Duodenal mucosa (tissue), 2 donors: Measurements from ENCODE around the gene TIGAR.

Experiments used
- H3K27ac ChIP-seq: one replicate; pipeline ENCODE4 v1.7.0; 2013; ENCODE audit warnings: low read depth, low read length
- H3K27me3 ChIP-seq, 2 donors: one replicate each; pipeline ENCODE4 v1.7.0; 2013; ENCODE audit warnings: low read length in 2 of 2, control low read depth in 1 of 2; ENCODE audit not compliant: insufficient read depth in 2 of 2, control insufficient read depth in 1 of 2
- H3K36me3 ChIP-seq, 2 donors: one replicate each; pipeline ENCODE4 v1.7.0; 2013; ENCODE audit warnings: low read length in 2 of 2, control low read depth in 1 of 2; ENCODE audit not compliant: insufficient read depth in 2 of 2, control insufficient read depth in 1 of 2
- H3K4me1 ChIP-seq, 2 donors: one replicate each; pipeline ENCODE4 v1.7.0; 2013; ENCODE audit warnings: low read length in 2 of 2, control low read depth in 1 of 2; ENCODE audit not compliant: insufficient read depth in 2 of 2, control insufficient read depth in 1 of 2
- H3K4me3 ChIP-seq, 2 donors: one replicate each; pipeline ENCODE4 v1.7.0; 2013; ENCODE audit warnings: low read length in 2 of 2, low read depth in 1 of 2
- H3K9ac ChIP-seq, 2 donors: one replicate each; pipeline ENCODE4 v1.7.0; 2013; ENCODE audit warnings: low read length in 2 of 2, low read depth in 1 of 2
- H3K9me3 ChIP-seq, 2 donors: one replicate each; pipeline ENCODE4 v1.7.0; 2013; ENCODE audit warnings: low read length in 2 of 2, control low read depth in 1 of 2; ENCODE audit not compliant: control insufficient read depth in 1 of 2

The TIGAR gene

DNA sequence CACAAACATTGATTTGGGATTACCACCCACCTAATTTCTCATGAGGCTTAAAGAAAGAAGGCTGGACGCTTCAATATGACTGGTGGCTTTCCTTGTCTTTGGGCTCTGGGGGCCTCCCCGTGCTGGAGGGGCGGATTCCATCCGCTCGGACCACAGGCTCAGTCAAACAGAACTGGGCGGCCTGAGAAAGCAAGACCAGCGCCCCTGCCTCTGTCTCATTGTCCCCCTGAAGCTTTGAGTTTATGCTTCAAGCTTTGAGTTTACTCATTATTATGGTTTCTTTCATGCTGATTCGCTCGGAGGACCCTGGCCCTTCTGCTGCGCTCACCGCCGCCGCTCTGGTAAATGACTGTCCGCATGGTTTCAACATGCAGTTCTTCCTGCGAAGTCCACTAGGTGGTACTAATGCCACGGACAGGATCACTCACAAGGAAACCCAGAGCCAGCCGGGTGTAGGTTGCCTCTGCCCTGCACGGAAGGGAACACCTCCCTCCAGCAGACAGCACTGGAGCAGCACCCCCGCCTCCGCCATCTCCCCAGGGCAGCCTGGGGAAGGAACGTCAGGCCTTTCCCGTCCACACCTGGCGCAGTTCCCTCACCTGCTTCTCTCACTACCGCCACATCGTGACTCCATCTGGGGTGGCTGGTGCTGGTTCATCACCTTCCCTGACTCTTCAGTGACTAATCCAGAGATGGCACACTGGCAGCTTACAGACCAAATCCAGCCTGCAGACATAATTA is 13.2 kb upstream of the TIGAR start:
- no peaks in the 10 kb centered on the region for H3K9me3 ChIP-seq
- peaks cover 11 to 22% of the 10 kb centered on the region in 2 donors for H3K4me1 ChIP-seq
- no peaks in the 10 kb centered on the region for H3K27me3 ChIP-seq
- H3K9ac ChIP-seq: peak overlapping the region in 1 of 2 donors; percentile 51
- peak overlapping the region in 1 of 2 donors; percentile 4 for H3K4me3 ChIP-seq
- H3K36me3 ChIP-seq: peaks cover 16 to 34% of the 10 kb centered on the region in 2 donors
- H3K27ac ChIP-seq: no peak overlapping the region

DNA sequence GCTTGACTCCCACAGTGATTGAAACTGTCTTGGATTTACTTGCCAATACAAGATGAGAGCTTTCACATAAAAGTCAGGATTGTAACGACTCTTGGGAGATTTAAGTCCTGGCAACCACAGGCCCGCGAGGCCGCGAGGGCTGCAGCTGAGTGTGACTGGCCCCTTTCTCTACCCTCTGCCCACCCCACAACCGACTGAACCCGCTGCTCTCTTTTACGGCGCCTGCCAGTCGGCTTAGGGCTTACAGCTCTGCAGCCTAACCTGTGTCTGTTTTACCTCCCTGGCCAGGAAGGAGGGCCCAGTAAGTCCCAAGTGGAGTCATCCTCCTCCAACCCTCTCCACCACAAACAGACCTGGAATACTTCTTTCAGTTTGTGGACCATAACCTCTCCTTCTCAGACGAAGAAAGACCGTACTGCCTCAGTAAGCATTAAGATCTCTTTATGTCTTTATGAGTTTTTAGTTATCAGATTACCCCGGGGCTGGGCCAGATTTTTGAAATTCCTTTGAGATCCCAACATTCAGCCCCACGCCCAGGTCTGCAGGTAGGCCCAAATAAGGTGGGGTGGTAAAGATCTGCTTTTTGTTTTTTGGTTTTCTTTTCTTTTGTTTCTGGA is 12.6 kb upstream of the TIGAR start:
- Histone ChIP-seq H3K27ac (no peak overlapping the region), H3K27me3 (no peaks in the 10 kb centered on the region), H3K4me3 (no peak overlapping the region), H3K4me1 (peaks cover 11 to 17% of the 10 kb centered on the region in 2 donors), H3K36me3 (peaks cover 16 to 29% of the 10 kb centered on the region in 2 donors), H3K9me3 (no peaks in the 10 kb centered on the region), H3K9ac (peak overlapping the region in 1 of 2 donors; percentile 51)

DNA sequence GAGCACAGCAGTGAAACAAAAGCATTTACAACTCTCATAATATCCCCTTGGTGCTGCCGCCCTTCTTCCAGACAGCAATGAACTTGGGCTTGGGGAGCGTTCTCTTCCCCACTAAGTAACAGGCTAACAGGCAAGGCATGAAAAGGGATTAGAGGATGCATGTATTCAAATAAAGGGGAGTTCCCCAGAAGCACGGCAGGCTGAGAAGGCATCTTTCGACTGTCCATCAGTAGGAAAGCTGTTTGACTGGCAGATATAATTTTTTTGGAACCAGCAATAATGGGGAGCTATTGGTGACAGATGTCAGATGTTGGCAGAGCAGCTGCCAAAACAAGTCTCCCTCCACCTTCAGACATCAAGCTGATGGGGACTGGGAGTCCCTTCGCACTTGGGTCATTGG is 9.2 kb upstream of the TIGAR start:
- H3K27ac ChIP-seq: no peak overlapping the region
- H3K9ac ChIP-seq: no peak overlapping the region
- no peaks in the 10 kb centered on the region for H3K27me3 ChIP-seq
- H3K9me3 ChIP-seq: no peaks in the 10 kb centered on the region
- peaks cover 11 to 16% of the 10 kb centered on the region in 2 donors for H3K4me1 ChIP-seq
- peaks cover 3 to 4% of the 10 kb centered on the region in 2 donors for H3K36me3 ChIP-seq
- no peak overlapping the region for H3K4me3 ChIP-seq

DNA sequence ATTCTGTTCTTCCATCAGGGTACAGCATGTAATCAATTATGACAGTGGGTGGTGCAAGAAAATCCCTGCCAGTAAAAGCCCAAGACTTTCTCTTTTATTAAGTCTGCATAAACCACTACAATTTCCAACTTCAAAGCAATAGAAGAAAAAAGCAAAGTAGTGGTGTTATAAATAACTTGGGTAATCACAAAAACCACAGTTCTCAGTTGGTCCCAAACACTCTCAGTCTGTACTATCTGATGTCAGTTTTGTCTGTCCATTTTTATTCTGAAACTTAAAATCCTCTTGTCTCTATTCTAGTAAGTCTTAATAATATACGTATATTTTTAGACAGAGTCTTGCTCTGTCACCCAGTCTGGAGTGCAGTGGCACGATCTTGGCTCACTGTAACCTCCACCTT is 8.8 kb upstream of the TIGAR start:
- peaks cover 3 to 4% of the 10 kb centered on the region in 2 donors for H3K36me3 ChIP-seq
- no peak overlapping the region for H3K4me3 ChIP-seq
- no peaks in the 10 kb centered on the region for H3K27me3 ChIP-seq
- H3K9ac ChIP-seq: no peak overlapping the region
- H3K4me1 ChIP-seq: peaks cover 11 to 12% of the 10 kb centered on the region in 2 donors
- no peaks in the 10 kb centered on the region for H3K9me3 ChIP-seq
- H3K27ac ChIP-seq: no peak overlapping the region

DNA sequence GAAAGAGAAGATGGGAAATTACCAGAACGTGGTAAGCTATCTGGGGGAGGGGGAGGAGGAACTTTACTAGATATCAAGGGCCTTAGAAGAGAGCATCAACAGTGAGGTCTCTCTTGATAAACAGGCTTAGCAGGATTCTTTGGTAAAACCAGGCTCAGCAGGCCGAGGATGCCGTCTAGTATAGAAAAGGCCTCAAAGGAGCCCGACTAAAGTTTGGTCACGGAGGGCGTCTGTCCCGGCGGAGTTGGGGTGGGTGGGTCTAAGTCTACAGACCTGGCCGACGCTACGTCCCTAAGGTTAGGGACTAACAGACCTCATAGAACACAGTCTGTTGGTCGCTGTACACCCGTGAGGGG is 538 bp upstream of the TIGAR start:
- Histone ChIP-seq H3K27me3 (no peaks in the 10 kb centered on the region), H3K9ac (peak overlapping the region; percentile 55 to 64), H3K9me3 (no peaks in the 10 kb centered on the region), H3K4me3 (peak overlapping the region; percentile 80 to 94), H3K27ac (peak overlapping the region; percentile 64), H3K4me1 (peaks cover 8 to 15% of the 10 kb centered on the region in 2 donors), H3K36me3 (peaks cover 0 to 7% of the 10 kb centered on the region in 2 donors)

DNA sequence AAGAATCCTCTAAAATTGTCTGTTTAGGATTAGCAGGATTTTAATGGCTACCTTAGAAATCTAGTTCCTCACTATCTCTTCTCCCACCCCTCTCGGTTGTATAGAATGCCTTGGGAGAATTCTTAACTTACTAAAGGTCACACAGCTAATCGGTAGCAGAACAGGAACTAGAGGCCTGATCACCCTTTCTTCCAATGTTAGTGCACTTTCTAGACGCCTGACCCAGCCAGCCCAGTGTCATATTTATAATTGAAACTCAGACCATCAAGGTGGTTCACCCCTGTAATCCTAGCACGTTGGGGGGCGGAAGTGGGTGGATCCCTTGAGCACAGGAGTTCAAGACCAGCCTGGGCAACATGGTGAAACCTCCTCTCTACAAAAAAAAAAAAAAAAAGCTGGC is 1.7 kb downstream of the TIGAR start:
- peaks cover 8 to 15% of the 10 kb centered on the region in 2 donors for H3K4me1 ChIP-seq
- peak overlapping the region in 1 of 2 donors; percentile 2 for H3K4me3 ChIP-seq
- no peak overlapping the region for H3K9ac ChIP-seq
- H3K27ac ChIP-seq: no peak overlapping the region
- H3K27me3 ChIP-seq: no peaks in the 10 kb centered on the region
- peaks cover 0 to 7% of the 10 kb centered on the region in 2 donors for H3K36me3 ChIP-seq
- no peaks in the 10 kb centered on the region for H3K9me3 ChIP-seq

DNA sequence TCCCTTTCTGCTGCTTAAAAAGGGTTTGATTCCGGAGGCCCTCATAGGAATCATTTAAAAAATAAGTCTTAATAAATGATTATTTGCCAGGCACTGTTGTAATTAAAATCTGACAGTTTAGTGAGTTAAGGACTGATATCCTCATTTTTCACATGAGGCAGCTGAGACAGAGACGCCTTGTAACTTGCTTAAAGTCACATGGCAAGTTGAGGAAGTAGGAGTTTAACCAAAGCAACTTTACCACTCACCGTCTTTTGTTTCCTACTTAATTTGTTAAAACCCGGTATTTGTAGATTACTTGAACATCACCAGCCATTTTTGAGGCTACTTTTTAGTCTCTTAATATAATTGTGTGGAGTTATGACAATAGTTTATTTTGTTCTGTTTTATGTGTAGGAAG is 2.4 kb downstream of the TIGAR start:
- Histone ChIP-seq H3K9me3 (no peaks in the 10 kb centered on the region), H3K4me3 (no peak overlapping the region), H3K9ac (peak overlapping the region in 1 of 2 donors; percentile 2), H3K36me3 (peaks cover 0 to 7% of the 10 kb centered on the region in 2 donors), H3K27ac (no peak overlapping the region), H3K4me1 (peaks cover 8 to 15% of the 10 kb centered on the region in 2 donors), H3K27me3 (no peaks in the 10 kb centered on the region)

DNA sequence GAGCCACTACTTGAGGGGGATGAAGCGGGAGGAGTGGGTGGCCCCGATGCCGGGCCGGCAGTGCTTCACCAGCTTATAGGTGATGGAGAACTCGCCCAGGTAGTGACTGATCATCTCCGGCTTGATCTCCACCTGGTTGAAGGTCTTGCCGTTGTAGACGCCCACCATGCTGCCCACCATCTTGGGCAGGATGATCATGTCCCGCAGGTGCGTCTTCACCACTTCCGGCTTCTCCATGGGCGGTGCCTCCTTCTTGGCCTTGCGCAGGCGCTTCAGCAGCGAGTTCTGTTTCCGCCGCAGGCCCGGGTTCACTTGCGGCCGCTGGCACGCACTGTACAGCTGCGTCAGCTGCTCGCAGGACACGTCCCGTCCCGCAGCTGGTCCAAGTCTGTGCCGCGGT is 3.4 kb downstream of the TIGAR start:
- Histone ChIP-seq H3K27ac (no peak overlapping the region), H3K27me3 (no peaks in the 10 kb centered on the region), H3K9ac (no peak overlapping the region), H3K9me3 (no peaks in the 10 kb centered on the region), H3K36me3 (peaks cover 0 to 7% of the 10 kb centered on the region in 2 donors), H3K4me1 (peaks cover 8 to 15% of the 10 kb centered on the region in 2 donors), H3K4me3 (no peak overlapping the region)

DNA sequence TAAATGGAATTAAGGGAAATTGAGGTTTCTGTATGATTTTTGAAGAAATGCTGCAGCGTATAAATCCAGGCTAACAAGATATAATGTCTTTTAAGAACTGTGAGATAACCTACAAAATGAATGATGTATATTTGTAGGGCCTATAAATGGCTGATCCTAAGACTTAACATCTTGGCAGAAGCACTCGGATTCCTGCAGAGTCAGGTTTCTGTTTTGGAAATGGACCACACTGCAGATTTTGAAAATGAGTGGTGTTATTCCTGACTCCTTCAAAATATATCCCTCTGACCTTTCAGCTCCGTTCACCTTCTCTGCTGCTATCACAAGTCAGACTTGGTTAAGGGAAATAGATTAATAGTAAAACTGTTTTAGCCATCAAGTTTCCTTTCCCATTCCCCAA is 5.0 kb downstream of the TIGAR start:
- Histone ChIP-seq H3K27ac (no peak overlapping the region), H3K4me1 (peaks cover 8% of the 10 kb centered on the region in 2 donors), H3K27me3 (no peaks in the 10 kb centered on the region), H3K9me3 (no peaks in the 10 kb centered on the region), H3K9ac (no peak overlapping the region), H3K36me3 (peaks cover 0 to 7% of the 10 kb centered on the region in 2 donors), H3K4me3 (no peak overlapping the region)

DNA sequence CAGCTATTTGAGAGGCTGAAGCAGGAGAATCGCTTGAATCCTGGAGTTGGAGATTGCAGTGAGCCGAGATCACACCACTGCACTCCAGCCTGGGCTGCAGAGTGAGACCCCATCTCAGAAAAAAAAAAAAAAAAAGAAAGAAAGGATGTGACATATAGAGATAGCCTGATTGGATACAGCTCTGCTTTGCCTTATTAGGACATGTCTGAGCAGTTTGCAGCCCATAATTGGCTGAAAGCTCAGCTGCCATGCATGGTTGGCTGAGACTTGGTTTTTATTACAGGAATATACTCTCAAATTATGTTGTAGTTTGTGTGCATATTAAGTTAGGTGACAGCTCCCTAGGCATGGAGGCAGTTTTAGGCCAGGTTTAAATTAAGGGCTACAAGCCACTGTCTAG is 6.3 kb downstream of the TIGAR start:
- Histone ChIP-seq H3K4me3 (no peak overlapping the region), H3K27me3 (no peaks in the 10 kb centered on the region), H3K27ac (no peak overlapping the region), H3K36me3 (peaks cover 0 to 7% of the 10 kb centered on the region in 2 donors), H3K9me3 (no peaks in the 10 kb centered on the region), H3K4me1 (peaks cover 2 to 5% of the 10 kb centered on the region in 2 donors), H3K9ac (no peak overlapping the region)
